A673 (cell line): ENCODE measurements around the gene MTHFD2. TPM values are rescaled to one million over a fixed set of nuclear protein-coding genes. Genes with fewer than 3 reads are reported as not detected.

Source experiments
- BruUV-seq: library from RNA; stranded (reverse); fragments of 400-500 nt; replicated peaks from 2 replicates; lab custom pipeline; 2021; lab: Mats Ljungman, UMichigan
- CTCF ChIA-PET: fragments of 300-600 bp; sonication (Branson Sonifier 250); formaldehyde crosslinking; loops from one replicate; lab custom pipeline; 2022; ENCODE audit warnings: antibody characterized with exemption; lab: Charles Lee
- POLR2A ChIA-PET: fragments of 300-600 bp; sonication (Branson Sonifier 250); formaldehyde crosslinking; loops from one replicate; lab custom pipeline; 2022; ENCODE audit warnings: antibody characterized with exemption; ENCODE audit not compliant: low non-redundant PET; lab: Charles Lee
- DNase-seq: peaks from one replicate; pipeline ENCODE4 v3.0.0-alpha.2; 2015; ENCODE audit warnings: low spot score
- H3K27ac ChIP-seq: fragments of 200-600 bp; sonication (generic); 2 replicates; pipeline ENCODE4 v1.5.1; 2016; ENCODE audit warnings: mixed run types, low read depth, mild to moderate bottlenecking, mixed read lengths, antibody characterized with exemption, low read length; ENCODE audit not compliant: poor library complexity, severe bottlenecking
- H3K27me3 ChIP-seq: fragments of 200-600 bp; sonication (generic); replicated peaks from 2 replicates; pipeline ENCODE4 v1.6.1; 2017; ENCODE audit warnings: mixed run types, low read depth, mild to moderate bottlenecking, mixed read lengths, antibody characterized with exemption, low read length; ENCODE audit not compliant: insufficient read depth, poor library complexity
- H3K36me3 ChIP-seq: fragments of 200-600 bp; sonication (generic); 2 replicates; pipeline ENCODE4 v1.6.1; 2016; ENCODE audit warnings: mixed run types, mild to moderate bottlenecking, mixed read lengths, antibody characterized with exemption, low read length; ENCODE audit not compliant: insufficient read depth, poor library complexity, severe bottlenecking
- H3K4me1 ChIP-seq: fragments of 200-600 bp; sonication (generic); 2 replicates; pipeline ENCODE4 v1.6.1; 2017; ENCODE audit warnings: mixed run types, mild to moderate bottlenecking, mixed read lengths, antibody characterized with exemption, low read length; ENCODE audit not compliant: insufficient read depth, poor library complexity, severe bottlenecking
- H3K4me3 ChIP-seq: fragments of 200-600 bp; sonication (generic); 2 replicates; pipeline ENCODE4 v1.5.1; 2016; ENCODE audit warnings: low read depth, mixed run types, mild to moderate bottlenecking, mixed read lengths, low read length; ENCODE audit not compliant: poor library complexity, severe bottlenecking
- H3K9me3 ChIP-seq: fragments of 200-600 bp; sonication (generic); 2 replicates; pipeline ENCODE4 v1.6.1; 2016; ENCODE audit warnings: mixed run types, low read depth, mild to moderate bottlenecking, mixed read lengths, antibody characterized with exemption, low read length; ENCODE audit not compliant: poor library complexity, severe bottlenecking
- CTCF ChIP-seq: fragments of 300-800, 200-600 bp; sonication (generic); conservative IDR thresholded peaks from 2 replicates; pipeline ENCODE4 v1.5.1; 2017; ENCODE audit warnings: low read depth, mild to moderate bottlenecking, antibody characterized with exemption, low read length, moderate library complexity, mixed read lengths
- EZH2 ChIP-seq: fragments of 200-600 bp; sonication (generic); IDR thresholded peaks from 2 replicates; pipeline ENCODE4 v1.6.1; 2017; ENCODE audit warnings: borderline replicate concordance, low read depth, mild to moderate bottlenecking, mixed read lengths, antibody characterized with exemption, low read length; ENCODE audit not compliant: poor library complexity, severe bottlenecking
- intact Hi-C: fragments of 100-400 bp; cut with micrococcal nuclease; formaldehyde crosslinking; loops from one replicate; pipeline ENCODE4 v1.10.0; 2022; ENCODE audit not compliant: unreplicated experiment
- total RNA-seq: library from RNA; stranded (reverse); gene quantifications from 2 replicates; pipeline ENCODE4 v1.2.3, GENCODE V29; 2021

MTHFD2 gene
- total RNA-seq, 1 experiment from 2014 or later = 252 TPM

- TF ChIP-seq EZH2 (no peak), CTCF (no peak; the same call in 1 of the 2 replicates)
- H3K27ac ChIP-seq = peak overlapping the region; percentile 99
- BruUV-seq = no TSS peak
- peaks cover 17% of the 10 kb centered on the region for H3K4me1 ChIP-seq
- H3K27me3 ChIP-seq = no peaks in the 10 kb centered on the region
- no peak for DNase-seq
- peaks cover 31% of the 10 kb centered on the region for H3K36me3 ChIP-seq
- intact Hi-C loops = loop anchor here (2.0 kb wide), 1 partner anchor 20 kb away; the partner anchor contains the start of gene MOB1A
- H3K4me3 ChIP-seq = peak overlapping the region; percentile 79
- no peaks in the 10 kb centered on the region for H3K9me3 ChIP-seq
- ChIA-PET POLR2A (interaction anchor here (0.6 to 1.6 kb wide), 3 partner anchors 21 to 371 kb away, joined by 4 to 5 read pairs (median 4); partner anchors contain the start of genes MOB1A and STAMBP), CTCF (interaction anchor here (0.6 to 1.8 kb wide), 2 partner anchors 17 to 21 kb away, joined by 3 to 5 read pairs; partner anchors contain the start of gene MOB1A)
These were observed 873 bp downstream of the MTHFD2 start for GRCh38 chr2:74199275-74199701.

- BruUV-seq = TSS peak; percentile 35
- ChIA-PET CTCF (interaction anchor here (0.6 to 1.0 kb wide), 2 partner anchors 16 to 22 kb away, joined by 3 read pairs; partner anchors contain the start of gene MOB1A), POLR2A (interaction anchor here (0.6 to 1.6 kb wide), 4 partner anchors 21 to 371 kb away, joined by 4 to 13 read pairs (median 4); partner anchors contain the start of genes MOB1A and STAMBP)
- no peak for DNase-seq
- Histone ChIP-seq H3K36me3 (peaks cover 36% of the 10 kb centered on the region), H3K4me1 (peaks cover 17% of the 10 kb centered on the region), H3K9me3 (no peaks in the 10 kb centered on the region), H3K27ac (peak overlapping the region; percentile 99), H3K27me3 (no peaks in the 10 kb centered on the region), H3K4me3 (peak overlapping the region; percentile 79)
- intact Hi-C loops = loop anchor here (2.0 kb wide), 1 partner anchor 21 kb away; the partner anchor contains the start of gene MOB1A
- no peak for TF ChIP-seq EZH2
These were observed 1.5 kb downstream of the MTHFD2 start for GRCh38 chr2:74199871-74200305.

- Histone ChIP-seq H3K4me1 (peaks cover 23% of the 10 kb centered on the region), H3K36me3 (peaks cover 43% of the 10 kb centered on the region), H3K9me3 (no peaks in the 10 kb centered on the region), H3K4me3 (peak overlapping the region; percentile 79), H3K27ac (no peak overlapping the region), H3K27me3 (no peaks in the 10 kb centered on the region)
- no peak for DNase-seq
- ChIA-PET POLR2A (no interaction called here), CTCF (no interaction called here)
- no peak for TF ChIP-seq EZH2
- TF ChIP-seq CTCF = no peak
- BruUV-seq = no TSS peak
- intact Hi-C loops = no loop called here
These were observed 2.8 kb downstream of the MTHFD2 start for GRCh38 chr2:74201196-74201595.
